ENCODE data around the gene CREBBP.

DNA sequence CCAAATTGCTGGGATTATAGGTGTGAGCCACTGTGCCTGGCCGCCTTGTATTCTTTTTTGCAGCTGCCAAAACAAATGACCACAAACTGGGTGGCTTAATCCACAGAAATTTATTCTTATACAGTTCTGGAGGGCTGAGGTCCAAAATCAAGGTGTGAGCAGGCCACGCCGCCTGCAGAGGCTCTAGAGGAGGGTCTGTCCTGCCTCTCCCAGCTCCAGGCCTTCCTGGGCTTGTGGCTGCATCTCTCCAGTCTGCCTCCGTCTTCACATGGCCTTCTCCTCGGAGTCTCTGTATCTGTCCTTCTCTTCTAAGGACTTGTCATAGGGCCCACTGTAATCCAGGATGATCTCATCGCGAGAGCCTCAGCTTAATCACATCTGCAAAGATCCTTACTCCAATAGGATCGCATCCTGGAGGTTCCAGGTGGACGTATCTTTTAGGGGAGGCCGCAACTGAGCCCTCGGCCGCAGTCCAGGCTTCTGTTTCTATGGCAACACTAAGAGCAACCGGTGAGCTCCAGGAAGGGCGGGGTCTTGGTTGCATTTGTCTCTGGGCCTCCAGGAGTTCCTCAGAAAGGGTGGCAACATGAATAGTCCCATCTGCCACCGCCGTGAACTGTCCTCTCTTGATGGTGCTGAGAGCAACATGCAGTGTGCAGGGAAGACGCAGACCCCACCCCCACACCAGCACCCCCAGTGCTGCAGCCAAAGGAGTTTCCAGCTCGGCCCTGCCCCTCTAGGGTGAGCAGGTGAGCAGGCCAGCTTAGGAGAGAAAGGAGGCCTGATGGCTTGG, 29.5 kb upstream of the CREBBP start:
- TF ChIP-seq, protein P1, sequence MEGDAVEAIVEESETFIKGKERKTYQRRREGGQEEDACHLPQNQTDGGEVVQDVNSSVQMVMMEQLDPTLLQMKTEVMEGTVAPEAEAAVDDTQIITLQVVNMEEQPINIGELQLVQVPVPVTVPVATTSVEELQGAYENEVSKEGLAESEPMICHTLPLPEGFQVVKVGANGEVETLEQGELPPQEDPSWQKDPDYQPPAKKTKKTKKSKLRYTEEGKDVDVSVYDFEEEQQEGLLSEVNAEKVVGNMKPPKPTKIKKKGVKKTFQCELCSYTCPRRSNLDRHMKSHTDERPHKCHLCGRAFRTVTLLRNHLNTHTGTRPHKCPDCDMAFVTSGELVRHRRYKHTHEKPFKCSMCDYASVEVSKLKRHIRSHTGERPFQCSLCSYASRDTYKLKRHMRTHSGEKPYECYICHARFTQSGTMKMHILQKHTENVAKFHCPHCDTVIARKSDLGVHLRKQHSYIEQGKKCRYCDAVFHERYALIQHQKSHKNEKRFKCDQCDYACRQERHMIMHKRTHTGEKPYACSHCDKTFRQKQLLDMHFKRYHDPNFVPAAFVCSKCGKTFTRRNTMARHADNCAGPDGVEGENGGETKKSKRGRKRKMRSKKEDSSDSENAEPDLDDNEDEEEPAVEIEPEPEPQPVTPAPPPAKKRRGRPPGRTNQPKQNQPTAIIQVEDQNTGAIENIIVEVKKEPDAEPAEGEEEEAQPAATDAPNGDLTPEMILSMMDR (IDR thresholded peaks at IDR 0.05) = no peak
- TF ChIP-seq POLR2AphosphoS5 (IDR thresholded peaks at IDR 0.05) = no peak
